Right hindlimb (tissue), 1 donor: ENCODE data around the gene SLC10A2.

Experiments
- DNase-seq: peaks from one replicate; pipeline ENCODE4 v3.0.0-alpha.2; 2018

Gene SLC10A2

DNA sequence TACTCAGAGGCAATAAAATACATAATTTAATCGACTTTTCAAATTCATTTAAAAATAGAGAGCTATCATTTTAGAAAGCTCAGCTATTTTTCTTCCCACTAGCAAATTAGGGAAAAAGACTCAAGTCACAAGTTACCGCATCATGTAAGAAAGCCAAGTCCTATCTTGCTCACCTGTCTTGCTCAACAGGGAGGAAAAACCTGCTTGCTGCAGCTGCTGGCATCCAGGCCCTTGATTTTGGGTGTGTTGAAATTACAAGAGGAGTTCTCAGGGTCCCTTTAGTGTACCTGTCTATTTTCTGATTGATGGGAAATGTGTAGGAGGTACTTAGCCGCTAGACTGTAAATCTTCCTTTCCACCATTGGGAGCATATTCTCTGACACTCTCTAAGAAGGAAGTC is 22.2 kb downstream of the SLC10A2 start:
- no peak for DNase-seq

DNA sequence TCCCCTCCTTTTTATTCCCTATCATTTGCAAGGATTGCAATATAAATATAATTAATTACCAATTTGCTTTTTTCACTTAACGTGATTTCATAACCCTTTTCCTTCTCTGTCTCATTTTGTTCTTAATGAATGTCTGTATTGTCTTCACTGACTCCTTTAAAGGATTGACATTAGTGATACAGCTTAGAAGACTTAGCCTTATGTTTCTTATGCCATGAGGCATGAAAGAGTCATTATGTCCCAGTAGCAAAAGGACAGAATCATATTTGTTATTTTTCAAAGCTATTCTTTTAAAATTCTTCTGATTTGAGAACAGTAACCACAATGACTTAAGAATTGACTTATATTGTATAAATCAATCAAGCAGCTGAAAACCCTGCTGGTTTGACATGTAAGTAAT is 26.2 kb downstream of the SLC10A2 start:
- no peak for DNase-seq

DNA sequence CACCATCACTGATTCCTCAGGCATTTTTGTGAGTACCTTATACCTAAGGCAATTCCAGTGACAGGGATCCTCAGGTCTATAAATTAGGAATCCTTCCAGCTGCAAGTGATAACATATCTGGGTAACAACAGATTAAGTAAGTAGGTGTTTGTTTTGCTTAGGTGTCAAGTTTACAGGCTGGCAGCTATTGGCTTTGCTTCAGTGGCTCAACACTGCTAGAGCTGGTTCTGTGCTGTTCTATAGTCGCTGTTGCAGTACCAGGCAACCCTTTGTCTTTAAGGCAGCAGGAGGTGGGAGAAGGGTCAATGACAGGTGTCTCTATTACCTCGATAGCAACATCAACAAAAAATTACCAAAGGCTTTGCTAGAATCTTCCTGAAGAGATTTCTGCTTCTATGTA is 27.0 kb downstream of the SLC10A2 start:
- DNase-seq, result no peak

DNA sequence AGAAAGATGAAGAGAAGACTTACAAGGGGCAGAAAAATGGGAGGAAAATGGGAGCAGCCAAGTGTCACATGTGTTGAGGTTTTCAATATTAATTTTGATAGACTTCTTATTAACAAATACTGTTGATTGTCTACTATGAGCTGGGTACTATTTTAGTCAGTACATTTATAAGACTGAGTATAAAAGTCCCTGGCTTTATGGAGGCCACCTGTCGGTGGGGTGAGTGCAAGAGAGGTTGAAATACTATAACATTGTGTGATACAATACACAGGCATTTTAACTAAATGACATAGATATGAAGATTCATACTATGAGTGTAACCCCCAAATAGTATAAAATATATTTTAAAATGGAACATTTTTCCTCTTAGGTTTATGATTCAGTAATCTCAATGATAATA is 29.9 kb downstream of the SLC10A2 start:
- no peak for DNase-seq

DNA sequence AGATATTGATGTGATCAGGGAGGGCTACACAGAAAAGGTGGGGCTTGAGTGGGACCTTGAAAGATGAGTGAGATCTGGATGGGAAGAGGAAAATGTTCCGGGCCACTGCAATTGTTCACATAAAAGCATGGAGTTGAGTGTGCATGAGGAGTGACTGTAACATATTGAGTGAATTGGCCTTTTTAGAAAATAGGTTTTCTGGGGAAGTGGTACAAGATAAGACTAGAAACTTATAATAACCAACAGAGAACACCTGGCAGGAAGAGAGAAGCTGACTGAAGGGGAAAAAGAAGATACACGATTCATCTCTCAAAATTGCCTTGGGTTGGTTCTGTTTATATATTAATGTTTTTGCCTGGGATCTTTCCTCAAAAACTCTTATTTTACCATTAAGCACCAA is 32.2 kb downstream of the SLC10A2 start:
- DNase-seq, result no peak

DNA sequence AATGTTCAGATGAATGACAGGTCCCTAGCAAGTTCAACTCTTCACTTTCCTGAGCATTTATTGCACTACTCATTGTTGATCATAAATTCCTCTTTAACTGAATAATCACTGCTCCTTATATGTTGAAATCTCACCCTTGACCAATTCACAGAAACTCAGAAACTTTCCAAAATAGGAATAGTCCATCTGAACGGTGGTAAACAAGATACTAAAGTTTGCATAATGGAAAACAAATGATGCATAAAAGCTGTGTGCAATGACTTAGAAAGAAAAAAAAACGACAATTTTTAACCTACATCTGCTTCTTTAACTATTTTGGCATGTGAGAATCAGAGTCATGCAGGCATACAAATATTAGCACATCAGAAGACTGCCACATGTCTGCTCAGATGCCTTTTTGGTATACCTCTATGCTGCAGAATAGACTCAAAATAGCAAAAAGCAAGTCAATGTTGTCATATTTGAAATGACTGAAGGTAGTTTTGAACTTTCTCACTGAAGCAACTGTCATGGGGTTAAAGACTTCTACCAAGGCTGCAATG is 34.8 kb downstream of the SLC10A2 start:
- no peak for DNase-seq

DNA sequence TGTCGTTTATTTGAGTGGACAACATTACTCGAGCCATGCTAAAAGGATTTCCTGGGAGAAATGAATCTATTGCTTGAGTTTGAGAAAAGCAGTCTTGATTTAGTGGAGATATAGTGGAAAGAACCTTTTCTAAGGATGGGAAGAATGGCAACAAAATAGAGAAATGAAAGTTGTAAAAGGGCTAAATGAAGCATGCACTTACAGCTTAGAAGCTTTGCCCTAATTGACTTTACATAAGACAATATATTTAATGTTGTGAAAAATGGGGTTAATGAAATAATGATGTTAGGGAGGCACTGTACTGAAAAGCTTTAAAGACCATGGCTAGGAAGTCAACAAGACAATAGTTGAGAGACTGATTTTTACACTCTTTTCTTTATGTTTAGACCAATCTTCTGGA is 35.4 kb downstream of the SLC10A2 start:
- DNase-seq, result no peak

DNA sequence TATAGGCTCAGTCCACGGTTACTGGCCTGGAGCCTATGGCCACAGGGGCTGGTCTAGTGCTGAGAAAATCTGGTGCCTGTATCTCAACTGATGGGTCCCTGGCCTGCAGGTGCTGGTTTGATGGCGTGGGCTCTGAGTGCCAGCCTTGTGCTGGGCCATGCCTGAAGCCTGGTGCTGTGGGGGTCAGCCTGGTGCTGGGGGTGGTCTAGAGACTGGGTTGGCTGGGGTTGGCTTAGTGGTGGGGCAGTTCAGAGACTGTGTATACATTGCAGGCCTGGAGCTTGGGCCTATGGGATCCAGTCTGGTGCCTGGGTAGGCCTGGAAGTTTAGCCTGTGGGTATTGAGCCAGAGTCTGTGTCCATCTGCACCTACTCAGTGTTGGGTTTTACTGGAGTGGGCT is 36.4 kb downstream of the SLC10A2 start:
- no peak for DNase-seq

DNA sequence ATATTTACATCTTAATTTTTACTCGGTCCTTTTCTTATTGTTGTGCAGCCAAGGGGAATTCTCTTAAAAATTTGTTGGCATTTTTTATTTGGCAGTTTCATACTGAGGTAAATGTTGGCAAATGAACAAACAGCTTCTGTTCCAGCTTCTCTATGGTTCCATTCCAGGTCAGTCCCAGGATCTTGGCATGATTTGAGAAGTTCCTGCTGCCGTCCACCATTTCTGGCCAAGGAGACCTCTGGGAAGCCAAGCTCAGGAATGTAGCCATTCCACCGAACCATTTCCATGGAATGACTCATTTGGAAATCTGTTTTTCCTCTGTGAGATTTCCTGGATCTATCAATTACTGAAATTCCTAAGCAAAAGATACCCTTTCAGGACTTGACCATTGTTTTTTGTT is 43.9 kb downstream of the SLC10A2 start:
- DNase-seq, result no peak

DNA sequence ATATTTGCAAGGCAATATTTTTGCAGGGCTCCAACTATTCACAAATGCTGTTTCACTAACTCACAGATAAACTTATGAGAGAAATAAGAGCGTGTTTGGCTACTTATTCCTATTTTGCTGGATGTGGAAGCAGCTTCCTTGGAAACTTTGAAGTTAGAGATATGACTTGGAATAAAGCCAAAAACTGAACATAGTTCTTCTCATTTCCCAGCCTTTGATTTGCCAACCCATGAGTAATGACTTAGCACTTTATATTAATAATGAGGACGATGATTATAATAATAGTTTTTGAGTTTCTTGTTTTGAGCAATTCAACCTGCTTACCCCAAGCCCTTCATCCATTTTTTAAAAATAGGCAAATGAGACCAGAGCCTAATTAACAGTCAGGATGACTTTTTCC is 47.7 kb downstream of the SLC10A2 start:
- no peak for DNase-seq

DNA sequence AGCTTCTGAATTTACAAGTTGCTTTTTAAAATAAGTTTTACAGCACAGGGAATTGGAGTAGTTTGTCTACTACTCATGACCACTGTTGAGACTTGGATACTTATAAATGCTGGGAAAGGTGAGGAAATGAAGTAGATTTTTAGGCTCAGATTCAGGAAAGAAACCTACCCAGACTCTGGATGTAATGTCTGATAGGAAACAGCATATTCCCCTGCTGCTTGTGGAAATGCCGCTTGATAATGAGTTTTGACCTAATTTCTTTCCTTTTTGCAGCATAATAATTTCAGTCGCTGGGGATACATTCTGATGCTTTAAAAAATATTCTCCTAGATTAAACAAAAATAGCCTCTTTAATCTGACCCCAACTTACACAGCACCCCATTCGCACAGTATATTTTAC is 53.6 kb downstream of the SLC10A2 start:
- no peak for DNase-seq

DNA sequence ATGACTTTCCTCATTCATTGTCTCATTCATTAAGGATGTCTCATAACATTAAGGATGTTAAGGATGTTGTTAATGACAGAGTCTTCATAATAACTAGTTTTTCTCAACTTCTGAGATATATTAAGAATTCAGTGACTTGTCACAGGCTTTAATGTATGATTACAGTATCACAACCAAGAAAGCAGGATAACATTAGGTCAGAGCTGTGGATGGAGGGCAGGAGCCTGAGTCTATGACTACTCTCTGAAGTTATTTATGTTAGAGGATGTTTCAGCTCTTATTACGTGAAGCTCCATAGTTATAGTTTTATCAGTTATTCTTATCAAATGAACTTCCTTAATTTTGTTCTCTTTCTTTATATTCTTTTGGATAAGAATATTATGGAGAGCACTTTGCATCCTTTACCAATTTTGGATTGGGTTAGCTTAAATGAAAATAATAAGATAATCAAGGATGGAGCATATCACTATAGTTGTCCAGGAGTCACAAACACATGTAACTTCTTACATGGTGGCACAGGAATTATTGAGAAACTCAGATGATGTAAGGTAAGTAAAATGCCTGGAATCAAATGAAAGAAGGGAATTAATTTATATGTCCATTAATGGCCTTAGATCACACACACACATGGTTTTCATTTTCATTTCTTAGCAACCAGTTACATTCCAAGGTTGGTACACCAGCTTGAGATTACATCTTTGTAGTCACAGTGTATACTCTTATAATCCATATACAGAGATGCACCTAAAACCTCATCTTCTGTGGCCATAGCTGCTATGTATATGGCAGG is 57.0 kb downstream of the SLC10A2 start:
- DNase-seq, result no peak

DNA sequence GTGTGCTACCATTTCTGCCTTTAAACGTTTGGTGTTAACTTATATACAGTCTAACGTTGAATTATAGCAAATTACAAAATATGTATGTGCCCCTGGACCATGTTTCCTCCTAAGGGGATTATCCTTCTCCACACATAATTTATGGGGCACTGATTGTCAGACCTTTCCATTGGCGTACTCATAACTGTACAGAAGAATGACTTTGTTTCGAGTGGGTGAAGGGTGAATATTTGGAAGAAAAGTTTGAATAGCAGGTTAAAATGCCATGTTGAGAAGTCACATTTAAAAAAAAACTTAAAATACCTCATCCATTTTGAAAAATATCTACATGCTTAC is 58.8 kb downstream of the SLC10A2 start:
- no peak for DNase-seq

DNA sequence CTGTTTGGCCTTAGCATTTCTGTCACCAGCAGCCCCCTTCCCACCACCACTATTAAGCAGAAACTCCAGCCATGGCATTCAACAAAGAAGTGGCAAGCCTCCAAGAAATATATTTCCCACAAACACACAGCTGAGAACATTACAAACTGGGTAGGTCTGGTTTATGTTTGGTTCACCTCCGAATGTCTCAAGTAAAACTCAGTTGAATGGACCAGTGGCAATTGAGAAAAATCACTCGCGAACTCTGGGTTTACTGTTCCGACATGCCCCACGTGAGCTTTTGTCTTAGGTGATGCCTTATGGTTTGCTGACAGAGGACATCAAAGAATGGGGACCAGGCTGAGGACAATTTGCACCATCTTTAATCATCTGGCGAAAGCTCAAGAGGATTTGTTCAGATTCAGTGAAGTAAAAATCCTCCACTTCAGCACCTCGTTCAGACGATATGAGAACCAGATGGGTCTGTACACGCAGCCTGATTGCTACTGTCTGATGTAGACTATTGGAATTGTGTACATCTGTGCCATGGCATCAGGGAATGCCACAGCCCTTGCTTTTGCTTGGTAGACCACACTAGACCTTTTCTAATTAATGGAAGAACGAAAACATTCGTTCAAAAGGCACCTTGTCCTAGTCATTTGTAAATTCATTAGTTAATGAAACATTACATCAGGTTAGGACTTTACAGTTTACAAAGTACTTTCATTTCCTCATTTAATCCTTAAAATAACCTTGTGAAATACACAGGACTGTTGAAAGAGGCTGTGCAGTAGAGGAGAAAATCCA is 59.4 kb downstream of the SLC10A2 start:
- no peak for DNase-seq

DNA sequence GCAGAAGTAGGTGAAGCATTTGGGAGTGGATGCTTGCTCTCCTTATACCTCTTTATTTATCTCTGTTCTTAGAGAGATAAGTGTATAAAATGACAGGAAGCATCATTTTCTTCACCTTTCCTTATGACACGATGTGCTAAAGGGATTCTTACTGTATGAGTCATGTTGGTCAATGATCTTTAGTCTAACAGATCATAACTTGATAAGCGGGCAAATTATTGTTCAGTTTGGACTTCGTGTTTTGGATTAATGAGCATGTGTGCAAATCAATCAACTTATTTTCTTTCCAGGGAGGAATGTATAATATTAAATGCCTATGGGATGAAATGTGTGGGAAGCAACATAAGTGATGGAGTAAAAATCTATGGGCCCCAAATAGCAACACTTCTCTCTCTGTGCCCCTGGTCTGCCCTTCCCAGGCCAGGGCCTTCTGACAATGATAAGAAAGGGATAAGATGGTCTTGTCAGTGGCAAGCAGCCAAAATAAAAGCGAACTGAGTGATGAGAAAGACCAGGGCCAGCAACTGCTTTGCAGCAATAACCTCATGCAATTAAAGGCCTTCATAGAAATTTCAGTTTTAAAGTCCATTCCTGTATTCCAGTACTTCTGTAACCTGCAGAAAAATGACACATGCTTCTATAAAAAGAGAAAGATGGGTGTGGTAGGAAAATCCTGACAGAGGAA is 61.4 kb downstream of the SLC10A2 start:
- no peak for DNase-seq

DNA sequence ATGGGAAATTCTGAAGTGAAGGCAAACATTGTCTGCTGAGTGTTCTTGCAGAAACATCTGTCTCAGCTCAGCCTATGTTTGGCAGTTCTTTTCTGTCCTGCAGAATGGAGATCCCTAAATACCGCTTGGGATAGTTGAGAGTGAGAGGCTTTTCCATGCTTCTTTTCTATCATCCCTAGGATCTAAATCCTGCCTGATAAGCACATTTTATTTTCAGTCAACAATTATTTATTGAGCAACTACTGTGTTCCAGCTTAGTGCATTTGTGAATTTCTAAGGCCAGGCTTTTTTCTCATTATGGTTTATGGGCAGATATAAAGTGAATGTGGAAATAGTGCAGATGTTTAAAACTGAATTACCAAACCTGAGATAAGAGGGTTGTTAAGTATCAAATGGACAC is 62.6 kb downstream of the SLC10A2 start:
- no peak for DNase-seq

DNA sequence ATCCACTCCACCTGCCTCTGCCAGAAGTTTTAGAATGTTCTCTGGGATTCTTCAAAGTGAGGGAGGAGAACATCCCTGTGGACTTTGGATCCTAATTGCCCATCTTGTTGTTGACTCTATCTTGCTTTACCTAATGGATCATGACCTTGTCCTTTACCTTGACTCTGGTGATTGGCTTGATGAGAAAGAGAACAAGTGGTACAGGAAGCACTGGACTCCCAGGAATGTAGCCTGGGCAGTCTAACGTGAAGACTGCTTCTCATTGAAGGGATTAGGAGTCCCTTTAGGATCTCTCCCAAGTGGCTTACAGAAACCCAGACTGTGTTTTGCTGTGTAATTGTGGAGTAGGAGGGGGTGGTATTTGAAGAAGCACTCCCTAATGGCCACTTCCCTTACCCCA is 63.9 kb downstream of the SLC10A2 start:
- no peak for DNase-seq

DNA sequence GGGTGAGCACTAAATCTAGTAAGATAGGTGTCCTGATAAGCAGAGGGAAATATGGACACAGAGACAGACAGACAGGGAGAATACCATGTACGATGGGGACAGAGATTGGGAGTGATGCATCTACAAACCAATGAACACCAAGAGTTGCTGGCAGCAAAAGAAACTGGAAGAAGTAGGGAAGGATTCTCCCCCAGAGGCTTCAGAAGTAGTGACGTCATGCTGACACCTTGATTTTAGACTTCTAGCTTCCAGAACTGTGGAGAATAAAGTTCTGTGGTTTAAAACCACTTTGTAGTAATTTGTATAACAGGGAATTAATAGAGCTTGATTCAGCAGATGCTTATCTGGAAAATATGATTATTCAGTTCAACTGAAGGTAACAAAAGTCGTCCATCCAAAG is 66.1 kb downstream of the SLC10A2 start:
- DNase-seq, result no peak

DNA sequence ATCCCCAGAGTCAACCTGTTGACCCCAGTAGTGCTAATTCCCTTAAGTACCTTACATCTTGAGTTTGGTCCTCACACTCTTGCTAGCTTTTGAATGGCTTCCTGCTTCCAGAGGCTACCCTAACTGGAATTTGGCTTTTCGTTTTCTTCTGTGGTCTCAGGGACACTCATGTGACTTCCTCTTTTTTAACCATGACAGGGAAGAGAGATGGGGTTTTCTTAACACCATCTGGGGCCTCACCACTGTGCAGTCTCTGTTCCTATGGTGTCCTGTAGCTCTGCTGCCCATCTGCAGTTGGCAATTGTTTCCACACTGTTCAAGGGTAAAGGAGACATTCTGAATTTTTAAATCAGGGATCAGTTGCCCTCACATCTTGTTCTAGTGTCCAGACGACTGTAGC is 66.7 kb downstream of the SLC10A2 start:
- no peak for DNase-seq
